Activated T-helper 1 cell treated with Interleukin-2 at 50 U/mL for 16 hours (primary cell): ENCODE results near the gene NPDC1.
"Not testable (repeated sequence)": the region's sequence is repeated elsewhere in the genome, so short reads cannot be mapped to it uniquely, and the experiment has no call there.

ENCODE experiments used
- DNase-seq: peaks from one replicate; pipeline ENCODE4 v3.0.0-alpha.2; 2020; ENCODE audit warnings: low read depth

NPDC1 gene

GRCh38 chr9:137074657-137075274 lies 28.8 kb upstream of the NPDC1 start:
- no peak for DNase-seq

- DNase-seq: no peak
These were observed 28.0 kb upstream of the NPDC1 start for GRCh38 chr9:137073992-137074399.

DNA sequence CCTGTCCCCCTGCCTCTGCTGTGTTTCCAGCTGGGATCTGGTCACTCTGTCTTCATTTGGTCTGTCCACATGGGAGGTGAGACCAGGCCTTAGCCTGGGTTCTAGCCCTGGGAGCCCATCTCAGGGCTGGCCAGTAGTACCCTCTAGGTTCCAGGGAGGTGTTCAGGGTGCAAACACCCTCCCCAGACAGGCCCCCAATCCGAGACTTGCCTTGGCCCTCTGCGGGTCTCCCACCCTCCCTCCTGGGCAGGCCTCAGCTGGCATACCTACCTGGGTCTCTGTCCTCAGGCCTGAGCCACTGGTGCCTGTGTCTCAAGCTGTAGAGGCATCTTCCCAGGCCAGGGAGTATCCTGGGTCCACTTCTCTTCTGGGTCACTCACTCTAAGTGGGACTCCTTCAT lies 25.3 kb upstream of the NPDC1 start:
- no peak for DNase-seq

GRCh38 chr9:137070906-137071275 lies 24.9 kb upstream of the NPDC1 start:
- no peak for DNase-seq

GRCh38 chr9:137070201-137070905 lies 24.4 kb upstream of the NPDC1 start, which contains the start of gene SAPCD2:
SAPCD2 (minus strand) TSS chr9:137070557; CDS start chr9:137070460, 97 bp downstream.
- peak; percentile 74 for DNase-seq

- no peak for DNase-seq
These were observed 23.6 kb upstream of the NPDC1 start for GRCh38 chr9:137069508-137070091.

- DNase-seq: no peak
These were observed 22.8 kb upstream of the NPDC1 start for GRCh38 chr9:137068539-137069507.

GRCh38 chr9:137067860-137068538 lies 22.0 kb upstream of the NPDC1 start:
- DNase-seq: peak; percentile 71

DNA sequence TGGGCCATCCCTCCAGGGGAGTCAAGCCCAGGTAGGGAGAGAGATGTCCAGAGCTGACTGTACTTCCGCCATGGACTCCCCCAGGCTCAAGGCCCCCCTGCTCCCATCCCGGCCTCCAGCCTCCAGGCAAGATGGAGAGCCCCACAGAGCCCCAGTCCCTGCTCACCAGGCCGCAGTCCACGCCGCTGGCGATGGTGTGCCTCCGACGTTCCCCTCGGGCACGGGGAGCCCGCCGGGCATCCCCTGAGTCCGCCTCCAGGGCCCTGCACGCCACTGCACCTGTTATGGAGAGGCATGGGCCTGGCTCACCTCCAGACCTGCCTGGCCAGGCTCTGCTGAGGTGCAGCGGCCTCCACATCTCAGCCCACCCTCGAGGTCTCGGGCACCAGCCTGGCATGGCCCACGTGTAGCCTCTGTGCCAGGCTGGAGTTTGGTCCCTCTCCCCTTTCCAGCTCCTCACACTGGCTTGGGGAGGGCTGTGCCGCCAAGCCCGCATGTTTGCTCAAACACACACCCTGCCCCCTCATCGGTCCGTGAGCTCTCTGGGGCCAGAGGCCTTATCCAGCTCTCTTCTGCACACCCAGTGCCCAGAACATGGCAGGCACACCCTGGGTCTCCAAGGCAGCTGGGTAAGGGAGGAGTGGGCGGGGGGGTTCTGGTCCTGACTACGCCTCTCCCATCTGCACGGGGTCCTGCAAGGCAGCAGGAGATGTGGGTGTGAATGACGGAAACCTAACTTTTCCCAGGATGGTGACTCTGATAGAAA lies 20.3 kb upstream of the NPDC1 start:
- no peak for DNase-seq

DNA sequence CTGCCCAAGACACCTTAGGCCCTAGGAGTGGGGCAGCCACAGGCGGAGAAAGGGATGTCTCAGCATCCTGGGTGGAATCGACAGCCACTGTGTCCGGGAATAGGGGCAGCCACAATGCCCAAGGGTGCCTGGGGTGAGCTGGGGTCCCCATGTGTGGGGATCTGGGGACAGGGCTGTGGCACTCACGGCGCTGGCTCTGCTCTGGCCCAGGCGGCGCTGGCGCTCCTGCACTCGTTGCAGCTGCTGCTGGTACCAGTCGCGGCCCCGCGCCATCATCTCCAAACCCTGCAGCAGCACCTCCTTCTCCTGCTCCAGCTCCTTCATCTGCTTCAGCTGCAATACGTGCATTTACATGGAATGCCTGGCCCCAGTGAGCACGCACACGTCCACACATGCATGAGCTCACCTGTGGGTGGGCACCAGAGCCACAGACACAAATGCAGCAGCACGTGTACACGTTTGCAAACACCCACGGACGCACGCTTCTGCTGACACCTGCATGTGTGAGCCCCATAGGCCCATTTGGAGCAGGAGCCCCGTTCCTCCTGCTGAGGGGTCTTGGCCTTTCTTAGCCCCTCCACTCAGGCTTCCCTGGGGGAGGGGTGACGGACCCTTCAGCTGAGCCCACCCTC lies 19.5 kb upstream of the NPDC1 start:
- no peak for DNase-seq

DNA sequence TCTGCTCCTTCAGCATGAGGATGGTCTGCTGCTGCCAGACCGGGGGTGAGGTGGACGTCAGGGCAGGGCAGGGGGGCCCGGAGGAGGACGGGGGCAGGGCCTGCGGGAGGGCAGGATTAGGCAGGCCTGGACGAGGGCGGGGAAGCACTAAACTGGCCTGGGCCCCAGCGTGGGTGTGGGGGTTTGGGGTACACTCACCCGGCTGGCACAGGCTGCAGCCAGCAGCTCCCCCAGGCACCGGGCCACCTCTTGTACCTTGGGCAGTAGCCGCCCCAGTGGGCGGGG lies 18.8 kb upstream of the NPDC1 start:
- DNase-seq: no peak

DNA sequence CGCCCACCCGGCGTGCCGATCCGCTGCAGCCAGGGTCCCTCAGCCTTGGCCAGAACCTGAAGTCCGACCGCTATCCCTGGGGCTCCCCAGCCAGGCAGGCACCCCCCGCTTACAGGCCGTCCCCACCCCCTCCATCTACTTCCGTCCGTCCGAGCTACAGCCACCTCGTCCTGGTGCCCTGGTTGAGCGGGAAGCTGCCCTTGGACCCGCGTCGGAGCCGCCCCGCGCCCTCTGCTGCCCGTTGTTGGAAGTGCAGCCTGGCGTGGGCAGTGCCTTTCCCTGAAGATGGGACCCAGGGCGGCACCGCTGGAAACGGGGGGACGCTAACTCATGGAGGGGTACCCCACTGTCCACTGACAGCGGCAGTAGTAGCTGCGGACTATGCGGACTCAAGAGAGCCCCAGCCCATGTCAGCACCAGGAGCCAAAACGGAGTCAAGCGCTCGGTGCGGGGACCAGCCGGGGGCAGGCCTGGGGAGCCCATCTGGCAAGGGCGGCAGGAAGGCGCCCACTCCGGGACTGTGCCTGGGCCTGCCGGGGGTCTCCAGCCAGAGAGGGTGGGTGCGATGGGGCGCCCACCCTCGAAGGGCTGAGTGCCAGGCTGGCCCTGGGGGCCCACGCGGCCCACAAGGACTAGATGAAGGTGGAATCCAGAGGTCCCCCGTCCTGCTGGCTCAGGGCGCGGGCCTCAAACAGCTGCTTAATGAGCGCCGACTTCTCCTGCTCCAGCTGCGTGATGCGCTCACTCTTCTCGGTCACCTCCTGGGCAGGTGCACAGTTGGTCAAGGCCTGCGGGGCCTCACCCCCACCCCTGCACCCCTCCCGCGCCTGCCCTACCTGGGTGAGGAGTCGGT lies 18.3 kb upstream of the NPDC1 start:
- DNase-seq: peak; percentile 43

DNA sequence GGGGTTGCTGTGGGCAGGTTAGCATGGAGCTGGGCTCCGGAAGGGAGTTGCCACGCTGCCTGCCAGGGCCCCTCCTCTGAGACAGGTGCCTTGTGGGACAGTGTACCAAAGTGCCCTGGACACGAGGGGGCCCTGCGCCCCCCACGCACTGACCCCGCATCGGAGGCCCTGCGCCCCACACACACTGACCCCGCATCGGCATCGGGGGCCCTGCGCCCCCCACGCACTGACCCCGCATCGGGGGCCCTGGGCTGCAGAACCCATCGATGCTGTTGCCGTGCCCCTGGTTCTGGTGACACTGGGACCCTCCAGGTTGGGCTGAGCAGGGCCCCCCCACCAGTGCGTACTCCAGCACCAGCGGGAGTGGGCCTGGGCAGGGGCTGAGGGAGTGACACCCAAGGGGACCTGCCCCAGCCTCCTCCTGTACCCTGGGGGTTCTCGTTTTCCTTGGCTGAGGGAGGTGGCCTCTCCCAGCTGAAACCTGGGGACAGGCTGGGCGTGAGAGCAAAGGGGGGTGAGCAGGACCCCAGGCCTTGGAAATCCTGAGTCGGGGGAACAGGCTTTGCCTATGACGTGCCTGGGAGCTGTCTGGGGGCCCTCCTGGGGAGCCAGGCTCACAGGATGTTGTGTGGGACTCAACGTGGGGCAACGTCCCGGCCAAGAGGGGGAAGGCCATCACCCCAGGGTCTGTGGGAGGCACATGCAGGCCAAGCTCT lies 17.5 kb upstream of the NPDC1 start:
- no peak for DNase-seq

DNA sequence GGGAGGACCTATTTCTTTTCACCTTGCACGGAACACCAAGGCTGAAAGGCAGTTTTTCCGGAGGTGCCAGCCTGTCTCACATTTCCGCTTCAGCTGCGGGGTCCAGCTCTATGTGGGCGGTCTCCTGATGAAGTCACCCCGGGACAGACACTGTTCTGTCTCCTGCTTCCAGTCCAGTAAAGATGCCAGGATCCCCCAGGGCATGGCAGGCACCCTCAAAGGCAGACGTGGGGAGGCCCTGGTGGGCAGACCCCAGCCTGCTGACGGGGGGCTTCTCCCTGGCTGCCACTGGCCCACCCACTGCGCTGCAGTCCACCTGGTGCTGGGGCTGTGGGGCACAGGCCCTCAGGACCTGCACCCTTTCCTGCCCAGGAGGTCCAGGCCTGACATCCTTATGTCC lies 16.8 kb upstream of the NPDC1 start:
- DNase-seq: not testable (repeated sequence)

DNA sequence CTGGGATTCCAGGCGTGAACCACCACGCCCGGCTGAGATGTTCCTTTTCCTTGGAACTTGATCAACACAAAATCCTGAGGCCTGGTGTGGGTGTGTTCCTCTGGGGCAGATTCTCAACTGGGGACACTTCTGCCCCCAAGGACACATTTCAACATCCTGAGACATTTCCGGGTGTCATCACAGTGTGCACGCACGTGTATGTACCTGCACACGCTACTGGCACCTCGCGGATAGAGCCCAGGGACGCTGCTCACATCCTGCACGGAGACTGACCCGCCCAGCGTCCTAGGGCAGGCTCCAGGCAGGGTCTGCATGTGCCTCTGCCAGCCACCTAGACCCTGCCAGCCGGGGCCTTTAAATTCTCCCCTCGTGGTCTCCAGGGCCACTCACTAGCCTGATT lies 16.4 kb upstream of the NPDC1 start:
- DNase-seq: no peak

- DNase-seq: no peak
These were observed 12.7 kb upstream of the NPDC1 start for GRCh38 chr9:137058521-137059234.

- no peak for DNase-seq
These were observed 11.6 kb upstream of the NPDC1 start for GRCh38 chr9:137057545-137057944.

DNA sequence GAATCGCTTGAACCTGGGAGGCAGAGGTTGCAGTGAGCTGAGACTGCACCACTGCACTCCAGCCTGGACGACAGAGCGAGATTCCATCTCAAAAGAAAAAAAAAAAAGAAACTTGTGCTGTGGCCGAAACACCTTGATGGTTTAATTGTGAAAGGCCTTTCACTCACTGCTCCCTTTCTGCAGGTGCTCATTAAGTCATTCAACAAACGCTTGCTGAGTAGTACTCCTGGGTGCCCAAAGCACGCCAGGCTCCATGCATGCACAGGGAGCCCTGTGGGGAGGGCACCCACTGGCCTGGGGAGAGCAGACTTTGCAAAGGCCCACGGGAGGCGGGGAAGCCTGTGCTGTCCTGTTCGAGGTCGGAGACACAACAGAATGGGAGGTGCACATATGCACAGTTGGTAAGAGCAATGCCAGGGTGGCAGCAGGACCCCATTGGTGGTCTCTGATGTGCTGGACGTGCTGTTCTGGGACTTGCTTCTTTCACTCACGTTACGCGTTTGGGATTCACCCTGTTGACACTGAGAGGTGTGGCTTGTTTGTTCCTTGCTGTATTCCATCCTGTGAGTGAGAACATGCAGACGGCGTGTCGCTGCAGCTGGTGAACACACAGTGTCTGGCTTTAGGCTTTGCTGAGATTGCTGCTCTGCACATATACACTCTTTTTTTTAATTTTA lies 10.9 kb upstream of the NPDC1 start:
- no peak for DNase-seq
